Stimulated activated CD4-positive, alpha-beta T cell treated with anti-CD3 and anti-CD28 coated beads, Interleukin-15, amount 100 ng/mL, for 1 hour (primary cell): ENCODE measurements around the gene UCHL1.

Source experiments
- DNase-seq, 2 donors: peaks; one replicate each; pipeline ENCODE4 v3.0.0-alpha.2; 2020; ENCODE audit warnings: low read depth in 1 of 2, low spot score in 1 of 2

Gene UCHL1

GRCh38 chr4:41256740-41257256, at the start of gene UCHL1:
UCHL1 (plus strand) TSS chr4:41256928; CDS start chr4:41256977, 49 bp downstream.
- DNase-seq, result no peak

- DNase-seq, result no peak
Observed at GRCh38 chr4:41207291-41207831, 49.4 kb upstream of the UCHL1 start.

- no peak for DNase-seq
Observed at GRCh38 chr4:41209187-41209586, 47.5 kb upstream of the UCHL1 start.

- DNase-seq, result no peak
Observed at GRCh38 chr4:41209901-41210300, 46.8 kb upstream of the UCHL1 start.

- no peak for DNase-seq
Observed at GRCh38 chr4:41211951-41212615, 44.6 kb upstream of the UCHL1 start.

- no peak for DNase-seq
Observed at GRCh38 chr4:41212616-41213203, 44.0 kb upstream of the UCHL1 start.

GRCh38 chr4:41213625-41214135, 43.0 kb upstream of the UCHL1 start:
- no peak for DNase-seq

GRCh38 chr4:41214136-41214824, 42.4 kb upstream of the UCHL1 start, which contains the start of gene APBB2:
APBB2 (minus strand) TSS chr4:41214542; CDS start chr4:41033254, 181,288 bp downstream.
- peak in 1 of 2 donors; percentile 37 for DNase-seq

- no peak for DNase-seq
Observed at GRCh38 chr4:41214825-41215146, 41.9 kb upstream of the UCHL1 start.

- DNase-seq, result no peak
Observed at GRCh38 chr4:41215155-41215554, 41.6 kb upstream of the UCHL1 start.

GRCh38 chr4:41215969-41216293, 40.8 kb upstream of the UCHL1 start:
- DNase-seq, result no peak

- peak in 1 of 2 donors; percentile 48 for DNase-seq
Observed at GRCh38 chr4:41216294-41217019, 40.3 kb upstream of the UCHL1 start.

- DNase-seq, result no peak
Observed at GRCh38 chr4:41217020-41217333, 39.8 kb upstream of the UCHL1 start.

- DNase-seq, result no peak
Observed at GRCh38 chr4:41217374-41217773, 39.4 kb upstream of the UCHL1 start.

GRCh38 chr4:41218703-41219102, 38.0 kb upstream of the UCHL1 start:
- no peak for DNase-seq

- no peak for DNase-seq
Observed at GRCh38 chr4:41219421-41219950, 37.2 kb upstream of the UCHL1 start.

GRCh38 chr4:41221850-41222645, 34.7 kb upstream of the UCHL1 start:
- no peak for DNase-seq

- no peak for DNase-seq
Observed at GRCh38 chr4:41227902-41228301, 28.8 kb upstream of the UCHL1 start.

- no peak for DNase-seq
Observed at GRCh38 chr4:41232406-41232805, 24.3 kb upstream of the UCHL1 start.

GRCh38 chr4:41232856-41233255, 23.9 kb upstream of the UCHL1 start:
- no peak for DNase-seq
